HG03442 (cell line): ENCODE results near the gene EXOC6B.
A peak's percentile ranks its signal among the peaks of the same experiment; 100 is the strongest.

ENCODE experiments used
- ATAC-seq: cut with Tn5 transposase; IDR thresholded peaks from one replicate; pipeline ENCODE4 v1.9.1; 2021; ENCODE audit warnings: mild to moderate bottlenecking, moderate library complexity; ENCODE audit not compliant: unreplicated experiment

EXOC6B gene

GRCh38 chr2:72388263-72388662 is 437.6 kb downstream of the EXOC6B start:
- no peak for ATAC-seq

- ATAC-seq = no peak
Measured at GRCh38 chr2:72386288-72386687, 439.5 kb downstream of the EXOC6B start.

- no peak for ATAC-seq
Measured at GRCh38 chr2:72378753-72379348, 447.0 kb downstream of the EXOC6B start.

GRCh38 chr2:72367530-72368225 is 458.2 kb downstream of the EXOC6B start:
- ATAC-seq = no peak

GRCh38 chr2:72363406-72363805 is 462.4 kb downstream of the EXOC6B start:
- ATAC-seq = no peak

GRCh38 chr2:72362733-72363132 is 463.1 kb downstream of the EXOC6B start:
- no peak for ATAC-seq

- no peak for ATAC-seq
Measured at GRCh38 chr2:72361521-72361920, 464.3 kb downstream of the EXOC6B start.

- ATAC-seq = no peak
Measured at GRCh38 chr2:72361042-72361441, 464.8 kb downstream of the EXOC6B start.

- ATAC-seq = no peak
Measured at GRCh38 chr2:72350852-72351251, 475.0 kb downstream of the EXOC6B start.

GRCh38 chr2:72349016-72349415 is 476.8 kb downstream of the EXOC6B start:
- no peak for ATAC-seq

GRCh38 chr2:72347081-72347480 is 478.8 kb downstream of the EXOC6B start:
- ATAC-seq = no peak

- no peak for ATAC-seq
Measured at GRCh38 chr2:72341639-72342038, 484.2 kb downstream of the EXOC6B start.

- ATAC-seq = no peak
Measured at GRCh38 chr2:72340665-72341064, 485.2 kb downstream of the EXOC6B start.

- no peak for ATAC-seq
Measured at GRCh38 chr2:72338076-72338475, 487.8 kb downstream of the EXOC6B start.

GRCh38 chr2:72332720-72333119 is 493.1 kb downstream of the EXOC6B start:
- no peak for ATAC-seq

GRCh38 chr2:72330652-72331051 is 495.2 kb downstream of the EXOC6B start:
- no peak for ATAC-seq

- no peak for ATAC-seq
Measured at GRCh38 chr2:72326759-72327158, 499.1 kb downstream of the EXOC6B start.

- ATAC-seq = peak; percentile 78
Measured at GRCh38 chr2:72325592-72326422, 500.0 kb downstream of the EXOC6B start.

GRCh38 chr2:72316774-72317173 is 509.1 kb downstream of the EXOC6B start:
- ATAC-seq = no peak

- ATAC-seq = no peak
Measured at GRCh38 chr2:72300147-72300684, 525.6 kb downstream of the EXOC6B start.

- ATAC-seq = no peak
Measured at GRCh38 chr2:72293620-72294019, 532.2 kb downstream of the EXOC6B start.

- no peak for ATAC-seq
Measured at GRCh38 chr2:72292433-72292832, 533.4 kb downstream of the EXOC6B start.
